Mesenteric fat pad (tissue), 1 donor: Measurements from ENCODE around the gene CXCR3. TPM values are rescaled to one million over a fixed set of nuclear protein-coding genes. Genes with fewer than 3 reads are reported as not detected.
"Not testable (repeated sequence)": the region's sequence is repeated elsewhere in the genome, so short reads cannot be mapped to it uniquely, and the experiment has no call there.

Experiments
- DNase-seq: peaks from one replicate; pipeline ENCODE4 v3.0.0-alpha.2; 2020; ENCODE audit warnings: low spot score
- total RNA-seq: library from RNA; stranded (reverse); fragmentation: NEBNext Ultra II Directional; extraction: Animal tissue kit (Norgen Biotek cat#: 25700); gene quantifications from one replicate; pipeline ENCODE4 v1.2.1, GENCODE V29; 2021
- donor health status: DM: yes; HTN: yes; CAD: no.

CXCR3 gene
- total RNA-seq, 1 donor from 2014 or later: 0.22 TPM

DNA sequence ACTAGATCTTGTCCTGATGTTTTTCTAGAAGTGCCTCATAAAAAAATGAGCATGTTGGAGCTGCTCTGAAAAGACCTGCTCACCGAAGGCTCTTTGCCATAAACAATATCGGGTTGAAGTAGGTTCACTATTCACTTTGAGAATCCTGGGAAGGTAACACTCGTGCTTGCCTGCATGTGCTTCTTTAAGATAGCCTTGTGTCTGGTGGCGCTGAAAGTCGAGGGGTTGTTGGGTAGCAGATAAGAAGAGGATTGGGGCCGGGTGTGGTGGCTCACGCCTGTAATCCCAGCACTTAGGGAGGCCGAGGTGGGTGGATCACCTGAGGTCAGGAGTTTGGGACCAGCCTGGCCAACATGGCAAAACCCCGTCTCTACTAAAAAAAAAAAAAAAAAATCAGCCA, 6.6 kb downstream of the CXCR3 start:
- DNase-seq: not testable (repeated sequence)

DNA sequence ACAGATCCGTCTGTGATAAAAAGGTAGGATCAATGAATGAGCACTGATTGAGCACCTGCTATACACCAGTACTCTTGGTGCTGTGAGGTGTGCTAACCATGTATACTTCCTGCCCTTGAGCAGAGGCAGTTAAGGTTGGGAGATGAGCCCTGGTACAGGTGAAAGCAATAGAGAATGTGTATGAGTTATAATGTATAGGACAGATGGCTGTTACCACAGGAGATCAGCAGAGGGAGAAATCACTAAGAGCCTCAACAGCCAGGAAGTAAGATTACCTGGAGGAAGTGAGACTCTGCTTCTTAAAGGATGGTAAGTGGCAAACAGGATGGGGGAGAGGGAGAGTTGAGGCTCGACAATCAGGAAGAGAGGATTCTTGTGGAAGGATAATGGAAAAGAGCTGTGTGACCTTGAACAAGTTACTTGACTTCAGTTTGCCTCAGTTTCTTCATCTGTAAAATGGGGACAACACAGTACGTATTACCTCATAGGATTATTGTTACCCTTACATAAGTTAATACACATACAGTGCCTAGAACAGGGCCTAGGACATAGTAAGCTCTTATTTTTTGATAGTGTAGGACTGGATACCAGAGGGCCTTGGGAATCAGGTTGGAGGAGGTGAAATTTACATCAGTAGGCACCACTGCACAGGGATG, 9.1 kb downstream of the CXCR3 start:
- no peak for DNase-seq

DNA sequence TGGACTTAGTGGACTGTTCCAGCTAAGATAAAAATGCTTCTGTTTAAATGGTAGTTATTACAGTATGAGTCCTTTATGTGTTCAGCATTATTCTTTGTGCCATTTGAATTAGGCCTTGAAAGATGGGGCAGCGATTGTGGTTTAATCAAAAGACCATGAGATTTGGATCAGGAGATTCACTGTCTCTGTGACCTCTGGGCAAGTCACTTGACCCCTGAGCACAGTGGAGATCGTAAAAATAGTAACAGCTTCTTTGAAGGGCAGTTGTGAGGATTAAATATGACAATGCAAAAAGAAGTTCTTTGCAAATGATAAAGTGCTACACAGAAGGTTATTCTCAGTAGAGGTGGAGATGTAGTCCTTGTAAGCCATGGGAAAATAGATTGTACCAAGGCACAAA, 10.8 kb downstream of the CXCR3 start:
- no peak for DNase-seq

DNA sequence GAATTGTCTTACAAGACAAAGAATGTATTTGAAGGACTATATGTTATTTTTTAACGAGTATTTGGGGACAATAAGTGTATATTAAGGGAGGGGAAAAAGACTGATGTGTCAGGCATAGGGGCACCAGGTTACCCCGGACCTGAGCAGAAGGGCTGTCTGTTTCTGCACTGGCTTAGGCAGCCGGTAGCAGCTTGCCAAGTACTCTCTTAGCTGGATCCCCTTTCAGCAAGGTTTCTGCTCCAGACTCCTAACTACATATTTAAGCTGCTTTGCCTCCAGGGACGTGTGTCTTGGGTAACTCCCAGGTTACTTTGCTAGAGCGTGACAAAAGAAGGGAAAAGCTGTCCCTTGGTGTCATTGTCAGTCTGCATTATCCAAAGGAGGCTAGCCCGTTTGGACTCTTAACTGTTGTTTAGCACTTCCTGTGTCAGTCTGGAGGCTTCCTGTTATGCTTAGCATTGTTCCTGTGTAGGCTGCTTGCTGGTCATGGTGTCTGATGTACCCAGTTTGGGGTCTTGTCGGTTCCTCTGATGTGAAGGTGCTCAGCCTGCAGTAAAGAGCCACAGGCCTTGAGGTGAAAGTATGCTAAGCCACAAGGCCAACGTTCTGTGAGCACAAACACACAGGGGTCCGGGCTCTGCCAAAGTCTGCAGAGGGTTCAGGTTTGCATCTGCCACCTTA, 11.6 kb downstream of the CXCR3 start:
- peak; percentile 53 for DNase-seq

DNA sequence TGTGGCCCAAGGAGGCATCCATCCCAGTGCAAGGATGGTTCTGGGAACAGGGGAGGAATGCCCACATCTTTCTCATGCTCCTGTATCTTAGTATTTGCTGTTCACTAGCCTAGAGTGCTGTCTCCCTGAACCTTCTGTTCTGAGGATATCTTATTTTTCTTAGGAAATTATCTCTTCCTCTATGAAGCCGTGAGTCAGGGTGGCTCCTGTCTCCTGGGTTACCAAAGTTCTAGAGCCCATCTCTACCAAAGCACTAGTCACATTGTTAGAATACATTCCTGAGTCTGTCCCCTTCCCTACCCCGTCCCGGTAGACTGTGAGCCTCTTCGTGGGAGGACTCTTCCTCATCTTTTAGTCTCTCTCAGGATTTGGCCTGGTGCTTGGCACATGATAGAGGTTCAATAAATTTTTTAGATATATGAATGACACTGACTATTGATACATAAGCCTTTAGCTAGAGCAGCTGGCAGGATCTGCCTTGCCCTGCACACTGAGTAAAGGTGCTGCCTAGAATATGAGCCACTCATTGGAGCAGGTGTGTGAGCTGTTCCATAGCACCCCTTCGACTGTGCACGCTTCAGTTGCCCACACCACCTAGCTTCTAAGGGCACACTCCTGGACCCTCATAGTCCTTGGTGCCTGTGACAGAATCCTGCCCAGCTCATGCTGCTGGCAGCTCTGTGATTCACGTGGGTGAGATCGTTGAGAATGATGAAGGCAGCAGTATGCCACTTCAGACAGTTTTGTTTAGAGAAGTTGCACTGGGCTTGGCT, 13.3 kb downstream of the CXCR3 start:
- DNase-seq: no peak

DNA sequence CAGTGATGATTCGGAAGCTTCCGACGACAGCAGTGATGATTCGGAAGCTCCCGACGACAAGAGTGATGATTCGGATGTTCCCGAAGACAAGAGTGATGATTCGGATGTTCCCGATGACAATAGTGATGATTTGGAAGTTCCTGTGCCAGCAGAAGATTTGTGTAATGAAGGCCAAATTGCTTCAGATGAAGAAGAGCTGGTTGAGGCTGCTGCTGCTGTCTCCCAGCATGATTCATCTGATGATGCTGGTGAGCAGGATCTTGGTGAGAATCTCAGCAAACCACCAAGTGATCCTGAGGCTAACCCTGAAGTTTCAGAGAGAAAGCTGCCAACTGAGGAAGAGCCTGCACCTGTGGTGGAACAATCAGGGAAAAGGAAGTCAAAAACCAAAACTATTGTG, 14.2 kb downstream of the CXCR3 start:
- DNase-seq: no peak

DNA sequence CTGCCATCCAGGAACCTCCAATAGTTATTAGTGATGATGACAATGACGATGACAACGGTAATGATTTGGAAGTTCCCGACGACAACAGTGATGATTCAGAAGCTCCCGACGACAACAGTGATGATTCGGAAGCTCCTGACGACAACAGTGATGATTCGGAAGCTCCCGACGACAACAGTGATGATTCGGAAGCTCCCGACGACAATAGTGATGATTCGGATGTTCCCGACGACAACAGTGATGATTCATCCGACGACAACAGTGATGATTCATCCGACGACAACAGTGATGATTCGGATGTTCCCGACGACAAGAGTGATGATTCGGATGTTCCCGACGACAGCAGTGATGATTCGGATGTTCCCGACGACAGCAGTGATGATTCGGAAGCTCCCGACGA, 14.7 kb downstream of the CXCR3 start:
- DNase-seq: no peak

DNA sequence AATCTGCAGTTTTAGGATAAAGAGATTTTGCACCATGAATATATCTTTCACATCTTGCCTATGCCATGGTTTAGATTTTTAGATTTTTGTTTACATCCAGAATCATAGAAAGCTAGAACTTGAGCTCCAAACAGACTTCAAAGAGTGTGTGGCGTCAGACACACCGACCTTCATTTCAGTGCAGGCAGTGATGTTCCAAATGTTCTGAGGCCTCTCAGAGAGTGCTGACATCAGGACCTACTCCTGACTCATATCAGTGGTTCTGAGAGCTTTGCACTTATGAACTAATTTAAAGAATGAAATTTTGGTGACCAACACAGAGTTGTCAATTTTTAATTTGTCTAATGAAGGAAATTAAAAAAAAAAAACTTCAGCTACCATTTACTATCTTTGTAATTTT, 18.3 kb downstream of the CXCR3 start:
- DNase-seq: no peak

DNA sequence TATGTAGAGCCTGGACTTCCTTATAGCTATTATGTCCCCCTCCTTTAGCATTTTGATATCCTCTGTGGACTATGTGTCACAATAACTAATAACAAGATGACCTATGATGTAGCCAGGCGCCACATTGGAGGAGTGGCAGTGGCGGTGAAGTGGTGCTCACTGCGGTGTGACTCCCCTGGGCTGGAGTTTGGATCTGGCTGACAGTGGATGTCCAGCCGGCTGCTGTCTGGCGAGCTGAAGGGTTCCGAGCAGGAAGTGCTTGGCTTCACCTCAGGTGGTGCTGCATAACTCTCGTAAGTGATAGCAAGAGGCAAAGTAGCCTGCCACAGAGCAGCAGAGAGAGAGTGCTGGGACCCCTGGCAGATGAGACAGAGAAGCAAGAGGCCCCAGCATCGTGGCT, 25.1 kb downstream of the CXCR3 start:
- not testable (repeated sequence) for DNase-seq

DNA sequence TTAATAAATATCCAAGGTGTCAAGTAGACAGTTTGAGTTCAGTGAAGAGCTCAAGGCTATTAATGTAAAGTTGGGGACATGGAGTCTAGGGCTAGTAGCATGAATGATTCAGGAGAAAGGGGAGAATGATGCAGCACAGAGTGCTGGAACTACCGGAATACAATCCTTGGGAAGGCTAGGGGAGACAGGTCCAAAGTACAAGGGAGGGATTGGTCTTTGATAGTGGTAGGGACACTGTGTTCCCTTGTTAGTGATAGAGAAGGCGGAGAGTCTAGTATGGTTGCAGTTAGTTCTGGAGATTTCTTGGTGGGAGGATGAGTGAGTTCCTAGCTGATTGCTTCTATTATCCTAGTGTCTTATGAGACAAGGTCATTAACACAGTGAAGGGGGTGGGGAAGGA, 31.4 kb downstream of the CXCR3 start:
- no peak for DNase-seq

DNA sequence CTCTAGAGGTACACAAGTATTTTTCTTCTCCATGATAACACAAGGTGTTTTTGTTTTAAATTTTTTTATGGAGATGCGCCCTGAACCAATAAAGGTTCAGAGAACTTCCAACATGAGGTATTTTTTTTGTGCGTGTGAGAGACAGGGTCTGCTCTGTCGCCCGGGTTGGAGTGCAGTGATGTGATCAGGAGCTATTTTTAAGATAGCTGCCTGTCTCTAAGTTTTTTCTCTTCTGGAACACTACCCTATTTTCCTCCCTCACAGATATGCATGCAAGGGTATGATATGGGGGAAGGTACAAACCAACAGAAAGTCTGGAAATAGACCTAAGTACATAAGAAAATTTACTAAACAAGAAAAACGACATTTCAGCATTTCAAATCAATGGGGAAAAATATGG, 37.1 kb downstream of the CXCR3 start:
- DNase-seq: no peak

DNA sequence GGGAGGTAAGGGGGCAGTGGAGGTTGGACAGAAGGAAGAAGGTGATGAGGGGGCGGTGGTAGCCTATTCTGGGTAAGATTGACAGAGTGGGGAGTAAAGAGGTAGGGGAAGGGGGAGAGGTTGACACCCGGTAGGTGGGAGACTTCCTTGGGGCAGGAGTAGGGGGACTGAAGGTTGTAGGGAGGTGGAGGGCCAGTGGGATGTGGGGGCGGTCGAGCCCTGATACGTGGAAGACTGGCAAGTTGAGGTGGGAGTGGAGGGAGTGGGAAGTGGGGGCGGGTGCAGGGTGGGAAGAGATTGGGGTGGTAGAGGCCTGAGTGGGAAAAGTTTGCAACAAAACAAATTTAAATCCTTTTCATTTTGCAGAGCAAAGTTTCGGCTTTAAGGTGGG, 38.3 kb downstream of the CXCR3 start:
- DNase-seq: no peak

DNA sequence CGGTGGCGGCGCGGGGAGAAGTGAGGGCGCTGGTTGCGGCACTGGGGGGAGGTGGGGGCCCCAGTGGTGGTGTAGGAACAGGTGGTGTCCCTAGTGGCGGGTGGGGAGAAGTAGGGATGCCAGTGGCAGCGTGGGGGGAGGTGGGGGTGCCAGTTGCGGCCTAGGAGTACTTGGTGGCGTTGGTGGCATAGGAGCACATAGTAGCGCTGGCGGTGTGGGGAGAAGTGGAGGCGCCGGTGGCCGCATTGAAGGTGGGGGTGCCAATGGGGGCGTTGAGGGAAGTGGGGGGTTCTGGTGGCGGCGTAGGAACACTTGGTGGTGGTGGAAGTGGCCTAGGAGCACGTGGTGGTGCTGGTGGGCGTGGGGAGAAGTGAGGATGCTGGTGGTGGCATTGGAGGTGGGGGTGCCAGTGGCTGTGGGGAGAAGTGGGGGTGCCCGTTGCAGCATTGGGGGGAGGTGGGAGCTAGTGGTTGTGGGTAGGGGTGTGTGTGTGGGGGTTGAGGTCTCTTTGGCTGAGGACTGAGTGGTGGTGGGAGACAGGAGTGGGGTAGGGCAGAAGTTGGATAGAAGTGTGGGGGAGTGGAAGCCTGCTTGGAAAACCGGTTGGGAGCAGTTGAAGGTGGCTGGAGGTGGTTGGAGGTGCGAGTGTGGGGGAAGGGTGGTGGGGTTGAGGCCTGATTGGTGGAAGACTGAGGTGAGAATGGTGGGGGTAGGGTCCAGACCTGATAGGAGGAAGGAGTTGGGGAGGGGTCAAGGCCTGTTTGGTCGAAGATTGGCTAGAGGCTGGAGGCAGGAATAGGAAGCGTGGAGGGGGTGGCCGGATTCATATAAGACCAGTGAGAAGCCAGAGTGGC, 38.9 kb downstream of the CXCR3 start:
- DNase-seq: no peak

DNA sequence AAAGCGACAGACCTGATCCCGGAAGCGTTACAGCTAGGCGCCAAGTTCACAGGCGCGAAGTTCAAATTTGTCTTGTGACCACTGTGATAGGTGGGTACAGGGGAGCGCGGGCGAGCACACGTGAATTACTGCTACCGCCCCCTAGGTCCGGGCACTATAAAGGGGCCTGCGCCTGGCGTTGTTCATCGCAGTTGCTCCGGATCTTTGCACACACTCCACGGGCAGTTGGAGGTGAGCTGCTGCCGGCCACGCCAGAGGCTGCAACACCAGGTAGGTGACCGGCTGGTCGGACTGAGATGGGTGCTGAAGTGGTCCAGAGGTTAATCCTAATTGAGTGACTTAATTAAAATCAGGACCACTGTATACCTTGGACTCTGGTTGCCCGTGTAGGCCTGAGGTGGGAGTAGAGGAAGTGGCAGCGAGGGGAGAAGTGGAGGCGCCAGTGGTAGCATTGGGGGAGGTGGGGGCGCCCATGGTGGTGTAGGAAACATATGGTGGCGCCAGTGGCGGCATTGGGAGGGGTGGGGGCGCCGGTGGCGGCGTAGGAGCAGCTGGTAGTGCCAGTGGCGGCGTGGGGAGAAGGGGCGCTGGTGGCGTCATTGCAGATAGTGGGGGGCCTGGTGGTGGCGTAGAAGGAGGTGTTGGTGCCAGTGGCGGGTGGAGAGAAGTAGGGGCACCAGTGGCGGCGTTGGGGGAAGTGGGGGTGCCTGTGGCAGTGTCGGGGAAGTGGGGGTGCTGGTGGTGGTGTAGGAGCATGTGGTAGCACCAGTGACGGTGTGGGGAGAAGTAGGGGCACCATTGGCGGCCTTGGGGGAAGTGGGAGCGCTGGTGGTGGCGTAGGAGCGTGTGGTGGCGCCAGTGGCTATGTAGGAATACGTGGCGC, 39.8 kb downstream of the CXCR3 start, which contains the start of gene GCNA:
Gene GCNA, plus strand, starts transcription at position 185 of the 883 bp plus-strand sequence. CDS start 2,385 bp downstream, outside the sequence.
- DNase-seq: no peak

DNA sequence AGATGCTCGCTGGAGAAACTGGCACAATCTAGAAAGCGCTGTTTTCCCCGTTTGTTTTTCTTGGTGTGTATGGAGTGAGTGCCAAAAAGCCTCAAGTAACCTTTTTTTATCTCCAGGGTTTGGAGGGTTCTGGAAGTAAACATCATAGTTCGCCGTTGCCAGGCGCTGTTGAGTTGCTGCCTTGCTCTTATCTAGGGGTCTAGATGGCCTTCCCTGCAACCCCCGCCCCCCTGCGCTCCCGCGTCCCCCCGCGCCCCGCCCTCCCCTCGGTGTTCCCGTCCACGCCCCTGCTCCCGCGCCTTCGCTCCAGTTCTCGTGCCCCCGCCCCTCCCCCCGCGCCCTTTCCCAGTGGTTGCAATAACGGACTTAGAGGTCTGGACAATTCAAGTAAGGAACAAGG, 40.6 kb downstream of the CXCR3 start:
- no peak for DNase-seq

DNA sequence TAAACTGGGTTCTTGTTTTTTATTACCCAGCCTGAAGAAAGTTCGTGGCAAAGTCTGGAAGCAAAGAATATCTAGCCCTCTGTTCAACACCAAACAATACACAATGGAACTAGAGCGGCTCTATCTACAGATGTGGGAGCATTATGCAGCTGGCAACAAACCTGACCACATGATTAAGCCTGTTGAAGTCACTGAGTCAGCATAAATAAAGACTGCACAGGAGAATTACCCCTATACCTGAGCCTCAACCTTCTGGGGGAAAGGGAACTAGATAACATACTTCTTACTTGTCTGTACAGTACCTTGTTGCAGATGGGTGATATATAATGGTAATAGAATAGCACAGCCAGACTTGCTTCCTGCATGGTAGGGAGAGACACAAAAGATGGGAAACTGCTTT, 44.7 kb downstream of the CXCR3 start:
- DNase-seq: no peak

DNA sequence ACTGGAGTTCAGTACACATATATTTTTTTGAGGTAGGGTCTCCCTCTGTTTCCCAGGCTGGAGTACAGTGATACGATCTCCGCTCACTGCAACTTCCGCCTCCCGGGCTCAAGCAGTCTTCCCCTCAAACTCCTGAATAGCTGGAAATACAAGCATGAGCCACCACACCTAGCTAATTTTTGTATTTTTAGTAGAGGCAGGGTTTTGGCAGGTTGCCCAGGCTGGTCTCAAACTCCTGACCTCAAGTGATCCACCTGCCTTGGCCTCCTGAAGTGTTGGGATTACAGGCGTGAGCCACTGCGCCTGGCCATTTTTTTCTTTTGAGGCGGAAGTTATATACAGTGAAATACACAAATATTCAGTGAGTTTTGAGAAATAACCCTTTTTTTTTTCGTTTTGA, 46.9 kb downstream of the CXCR3 start:
- not testable (repeated sequence) for DNase-seq
